Vagina (tissue), 2 donors: ENCODE measurements around the gene HOXB7.

Source experiments
- POLR2A ChIP-seq, 2 donors: fragments of 450-650 bp; IDR thresholded peaks; one replicate each; pipeline ENCODE4 v1.6.1; 2017; ENCODE audit warnings: antibody characterized with exemption in 2 of 2, mild to moderate bottlenecking in 2 of 2, moderate library complexity in 2 of 2
- TF ChIP-seq, protein P1 (sequence below), 3 experiments: fragments of 450-650 bp in 2 of 3; fragments of 200-600 bp in 1 of 3; sonication (generic) in 1 of 3; IDR thresholded peaks; one replicate each; pipeline ENCODE4 v1.5.1; 2017 to 2019; ENCODE audit warnings: antibody characterized with exemption in 3 of 3, mild to moderate bottlenecking in 2 of 3, moderate library complexity in 2 of 3

GRCh38 chr17:48618256-48618896, 7.6 kb upstream of the HOXB7 start:
- TF ChIP-seq, protein P1, sequence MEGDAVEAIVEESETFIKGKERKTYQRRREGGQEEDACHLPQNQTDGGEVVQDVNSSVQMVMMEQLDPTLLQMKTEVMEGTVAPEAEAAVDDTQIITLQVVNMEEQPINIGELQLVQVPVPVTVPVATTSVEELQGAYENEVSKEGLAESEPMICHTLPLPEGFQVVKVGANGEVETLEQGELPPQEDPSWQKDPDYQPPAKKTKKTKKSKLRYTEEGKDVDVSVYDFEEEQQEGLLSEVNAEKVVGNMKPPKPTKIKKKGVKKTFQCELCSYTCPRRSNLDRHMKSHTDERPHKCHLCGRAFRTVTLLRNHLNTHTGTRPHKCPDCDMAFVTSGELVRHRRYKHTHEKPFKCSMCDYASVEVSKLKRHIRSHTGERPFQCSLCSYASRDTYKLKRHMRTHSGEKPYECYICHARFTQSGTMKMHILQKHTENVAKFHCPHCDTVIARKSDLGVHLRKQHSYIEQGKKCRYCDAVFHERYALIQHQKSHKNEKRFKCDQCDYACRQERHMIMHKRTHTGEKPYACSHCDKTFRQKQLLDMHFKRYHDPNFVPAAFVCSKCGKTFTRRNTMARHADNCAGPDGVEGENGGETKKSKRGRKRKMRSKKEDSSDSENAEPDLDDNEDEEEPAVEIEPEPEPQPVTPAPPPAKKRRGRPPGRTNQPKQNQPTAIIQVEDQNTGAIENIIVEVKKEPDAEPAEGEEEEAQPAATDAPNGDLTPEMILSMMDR (IDR thresholded peaks at IDR 0.05), result peak; percentile 79 to 98 (median 97)
- TF ChIP-seq POLR2A (IDR thresholded peaks at IDR 0.05), result no peak
